ENCODE measurements around the gene VGF. TPM values are rescaled to one million over a fixed set of nuclear protein-coding genes. Genes with fewer than 3 reads are reported as not detected.
"Not testable (repeated sequence)": the region's sequence is repeated elsewhere in the genome, so short reads cannot be mapped to it uniquely, and the experiment has no call there.

VGF gene
- total and polyA plus RNA-seq, 4 experiments from 2014 or later = not detected

DNA sequence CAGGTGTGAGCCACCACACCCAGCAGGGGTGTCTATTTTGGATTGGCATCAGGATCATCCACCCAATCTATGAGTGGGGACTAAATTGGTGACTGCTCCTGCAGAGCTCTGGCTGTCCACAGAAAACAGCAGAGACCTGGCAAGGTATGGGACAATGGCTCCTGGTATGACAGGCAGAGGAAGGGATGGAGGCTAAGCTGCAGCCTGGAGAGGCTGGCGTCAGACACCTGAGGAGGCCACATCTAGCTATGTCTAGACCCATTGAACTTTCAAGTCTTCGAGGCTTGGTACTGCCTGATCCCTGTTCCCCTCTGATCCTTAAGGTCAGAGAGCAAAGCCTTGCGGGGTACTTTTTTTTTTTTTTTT is 41.7 kb downstream of the VGF start:
- Mint-ChIP-seq H3K4me3 (no peak overlapping the region), H3K27me3 (peaks cover 52 to 59% of the 10 kb centered on the region in 2 donors), H3K4me1 (peaks cover 17 to 48% (median 29%) of the 10 kb centered on the region in 4 donors), H3K36me3 (no peaks in the 10 kb centered on the region), H3K9me3 (peaks cover 0 to 2% (median 0%) of the 10 kb centered on the region in 8 donors), H3K27ac (no peak overlapping the region)
- Histone ChIP-seq H3K36me3 (ENCODE audit: insufficient read depth, low read length) (no peaks in the 10 kb centered on the region), H3K27me3 (ENCODE audit: insufficient read depth, low read length) (peaks cover 4% of the 10 kb centered on the region), H3K4me3 (ENCODE audit: low read length in 2 of 2) (no peak overlapping the region), H3K9me3 (ENCODE audit: control insufficient read depth in 1 of 2, low read length in 2 of 2) (no peaks in the 10 kb centered on the region), H3K4me1 (ENCODE audit: insufficient read depth, low read length) (peaks cover 22% of the 10 kb centered on the region), H3K27ac (ENCODE audit: low read depth, low read length) (no peak overlapping the region)
- POLR2A ChIA-PET (ENCODE audit: partially characterized antibody) = no interaction called here
- CTCF ChIA-PET (ENCODE audit: partially characterized antibody) = interaction anchor here (1.3 to 9.1 kb wide), 3 partner anchors 19 to 159 kb away, joined by 3 to 69 read pairs (median 4); no protein-coding TSS in a partner anchor
- DNase-seq = no peak
- intact Hi-C loops (cut with micrococcal nuclease) = no loop called here

GRCh38 chr7:101122933-101123702 is 42.3 kb downstream of the VGF start:
- Histone ChIP-seq H3K27me3 (ENCODE audit: insufficient read depth, low read length) (peaks cover 4% of the 10 kb centered on the region), H3K9me3 (ENCODE audit: control insufficient read depth in 1 of 2, low read length in 2 of 2) (no peaks in the 10 kb centered on the region), H3K4me1 (ENCODE audit: insufficient read depth, low read length) (peaks cover 22% of the 10 kb centered on the region), H3K36me3 (ENCODE audit: insufficient read depth, low read length) (no peaks in the 10 kb centered on the region), H3K4me3 (ENCODE audit: low read length in 2 of 2) (no peak overlapping the region), H3K27ac (ENCODE audit: low read depth, low read length) (no peak overlapping the region)
- DNase-seq = no peak
- H3K27ac Mint-ChIP-seq = peak overlapping the region in 1 of 7 donors; percentile 34
- POLR2A ChIA-PET (ENCODE audit: partially characterized antibody) = no interaction called here
- CTCF ChIA-PET (ENCODE audit: partially characterized antibody) = interaction anchor here (1.3 to 9.1 kb wide), 3 partner anchors 20 to 159 kb away, joined by 3 to 69 read pairs (median 4); no protein-coding TSS in a partner anchor
- no peaks in the 10 kb centered on the region for H3K36me3 Mint-ChIP-seq
- peaks cover 51 to 61% of the 10 kb centered on the region in 2 donors for H3K27me3 Mint-ChIP-seq
- H3K4me3 Mint-ChIP-seq = no peak overlapping the region
- peaks cover 0 to 2% (median 0%) of the 10 kb centered on the region in 8 donors for H3K9me3 Mint-ChIP-seq
- intact Hi-C loops (cut with micrococcal nuclease) = no loop called here
- H3K4me1 Mint-ChIP-seq = peaks cover 17 to 48% (median 29%) of the 10 kb centered on the region in 4 donors

GRCh38 chr7:101121991-101122932 is 43.1 kb downstream of the VGF start:
- CTCF ChIA-PET (ENCODE audit: partially characterized antibody) = interaction anchor here (9.1 kb wide), 1 partner anchor 21 kb away, joined by 69 read pairs; no protein-coding TSS in a partner anchor

GRCh38 chr7:101121631-101121990 is 43.8 kb downstream of the VGF start:
- POLR2A ChIA-PET (ENCODE audit: partially characterized antibody); intact Hi-C loops (cut with micrococcal nuclease); CTCF ChIA-PET (ENCODE audit: partially characterized antibody): not testable (repeated sequence)

More at GRCh38 chr7:101121991-101122932, 43.1 kb downstream of the VGF start:
- Histone ChIP-seq H3K9me3 (ENCODE audit: control insufficient read depth in 1 of 2, low read length in 2 of 2) (no peaks in the 10 kb centered on the region), H3K36me3 (ENCODE audit: insufficient read depth, low read length) (no peaks in the 10 kb centered on the region), H3K4me3 (ENCODE audit: low read length in 2 of 2) (no peak overlapping the region), H3K4me1 (ENCODE audit: insufficient read depth, low read length) (peaks cover 21% of the 10 kb centered on the region), H3K27me3 (ENCODE audit: insufficient read depth, low read length) (peaks cover 4% of the 10 kb centered on the region), H3K27ac (ENCODE audit: low read depth, low read length) (no peak overlapping the region)
- Mint-ChIP-seq H3K4me3 (peak overlapping the region in 5 of 8 donors; percentile 15 to 49 (median 31)), H3K36me3 (no peaks in the 10 kb centered on the region), H3K27ac (no peak overlapping the region), H3K9me3 (no peaks in the 10 kb centered on the region), H3K27me3 (peaks cover 47 to 64% of the 10 kb centered on the region in 2 donors), H3K4me1 (peaks cover 16 to 44% (median 27%) of the 10 kb centered on the region in 4 donors)
- POLR2A ChIA-PET (ENCODE audit: partially characterized antibody) = no interaction called here
- no peak for DNase-seq
- intact Hi-C loops (cut with micrococcal nuclease) = no loop called here

DNA sequence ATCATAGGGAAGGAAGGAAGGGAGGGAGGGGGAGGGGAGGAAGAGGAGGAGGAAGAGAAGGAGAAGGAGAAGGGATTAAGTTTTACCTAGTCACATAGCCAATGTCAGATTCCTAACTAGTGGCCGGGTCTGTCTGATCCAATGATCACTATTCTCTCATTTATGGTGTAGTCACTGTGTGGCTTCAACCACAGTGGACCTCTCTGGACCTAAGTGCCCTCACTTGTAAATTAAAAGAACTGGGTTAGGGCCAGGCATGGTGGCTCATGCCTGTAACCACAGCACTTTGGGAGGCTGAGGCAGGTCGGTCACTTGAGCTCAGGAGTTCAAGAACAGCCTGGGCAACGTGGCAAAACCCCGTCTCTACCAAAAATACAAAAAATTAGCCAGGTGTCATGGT is 45.1 kb downstream of the VGF start:
- ChIA-PET POLR2A (ENCODE audit: partially characterized antibody) (no interaction called here), CTCF (ENCODE audit: partially characterized antibody) (no interaction called here)
- Mint-ChIP-seq H3K4me3 (no peak overlapping the region), H3K36me3 (no peaks in the 10 kb centered on the region), H3K4me1 (peaks cover 4 to 24% (median 12%) of the 10 kb centered on the region in 4 donors), H3K9me3 (no peaks in the 10 kb centered on the region), H3K27ac (no peak overlapping the region), H3K27me3 (peaks cover 40 to 52% of the 10 kb centered on the region in 2 donors)
- H3K9me3 ChIP-seq (ENCODE audit: control insufficient read depth in 1 of 2, low read length in 2 of 2) = no peaks in the 10 kb centered on the region
- H3K4me3 ChIP-seq (ENCODE audit: low read length in 2 of 2) = no peak overlapping the region
- peaks cover 4% of the 10 kb centered on the region for H3K27me3 ChIP-seq (ENCODE audit: insufficient read depth, low read length)
- H3K4me1 ChIP-seq (ENCODE audit: insufficient read depth, low read length) = peaks cover 6% of the 10 kb centered on the region
- H3K36me3 ChIP-seq (ENCODE audit: insufficient read depth, low read length) = no peaks in the 10 kb centered on the region
- H3K27ac ChIP-seq (ENCODE audit: low read depth, low read length) = no peak overlapping the region
- DNase-seq = no peak
- intact Hi-C loops (cut with micrococcal nuclease) = no loop called here

More at GRCh38 chr7:101121631-101121990, 43.8 kb downstream of the VGF start:
- not testable (repeated sequence) for H3K27ac ChIP-seq (ENCODE audit: low read depth, low read length); H3K4me3 ChIP-seq (ENCODE audit: low read length in 2 of 2); H3K9me3 Mint-ChIP-seq; H3K36me3 ChIP-seq (ENCODE audit: insufficient read depth, low read length); H3K9me3 ChIP-seq (ENCODE audit: control insufficient read depth in 1 of 2, low read length in 2 of 2); H3K27ac Mint-ChIP-seq; DNase-seq; H3K36me3 Mint-ChIP-seq; H3K27me3 ChIP-seq (ENCODE audit: insufficient read depth, low read length)
- H3K27me3 Mint-ChIP-seq = peaks cover 45 to 59% of the 10 kb centered on the region in 2 donors
- H3K4me1 Mint-ChIP-seq = peaks cover 9 to 37% (median 21%) of the 10 kb centered on the region in 4 donors
- H3K4me3 Mint-ChIP-seq = peak overlapping the region in 2 of 8 donors; percentile 32 to 49
- peaks cover 14% of the 10 kb centered on the region for H3K4me1 ChIP-seq (ENCODE audit: insufficient read depth, low read length)

- Histone ChIP-seq H3K27ac (ENCODE audit: low read depth, low read length) (no peak overlapping the region), H3K36me3 (ENCODE audit: insufficient read depth, low read length) (no peaks in the 10 kb centered on the region), H3K9me3 (ENCODE audit: control insufficient read depth in 1 of 2, low read length in 2 of 2) (no peaks in the 10 kb centered on the region), H3K4me1 (ENCODE audit: insufficient read depth, low read length) (peaks cover 5% of the 10 kb centered on the region), H3K4me3 (ENCODE audit: low read length in 2 of 2) (no peak overlapping the region), H3K27me3 (ENCODE audit: insufficient read depth, low read length) (peaks cover 4% of the 10 kb centered on the region)
- ChIA-PET POLR2A (ENCODE audit: partially characterized antibody) (no interaction called here), CTCF (ENCODE audit: partially characterized antibody) (no interaction called here)
- intact Hi-C loops (cut with micrococcal nuclease) = no loop called here
- DNase-seq = no peak
- no peaks in the 10 kb centered on the region for H3K9me3 Mint-ChIP-seq
- H3K27ac Mint-ChIP-seq = no peak overlapping the region
- H3K4me3 Mint-ChIP-seq = no peak overlapping the region
- no peaks in the 10 kb centered on the region for H3K36me3 Mint-ChIP-seq
- peaks cover 4 to 20% (median 10%) of the 10 kb centered on the region in 4 donors for H3K4me1 Mint-ChIP-seq
- peaks cover 39 to 49% of the 10 kb centered on the region in 2 donors for H3K27me3 Mint-ChIP-seq
These were observed 45.5 kb downstream of the VGF start for GRCh38 chr7:101119876-101120275.

- intact Hi-C loops (cut with micrococcal nuclease) = no loop called here
- CTCF ChIA-PET (ENCODE audit: partially characterized antibody) = no interaction called here
- Mint-ChIP-seq H3K4me3 (no peak overlapping the region), H3K36me3 (no peaks in the 10 kb centered on the region), H3K27me3 (peaks cover 34 to 44% of the 10 kb centered on the region in 2 donors), H3K4me1 (peaks cover 2 to 14% (median 6%) of the 10 kb centered on the region in 4 donors), H3K9me3 (no peaks in the 10 kb centered on the region), H3K27ac (no peak overlapping the region)
- POLR2A ChIA-PET (ENCODE audit: partially characterized antibody) = no interaction called here
- H3K9me3 ChIP-seq (ENCODE audit: control insufficient read depth in 1 of 2, low read length in 2 of 2) = no peaks in the 10 kb centered on the region
- H3K27me3 ChIP-seq (ENCODE audit: insufficient read depth, low read length) = peaks cover 4% of the 10 kb centered on the region
- H3K4me3 ChIP-seq (ENCODE audit: low read length in 2 of 2) = no peak overlapping the region
- no peak overlapping the region for H3K27ac ChIP-seq (ENCODE audit: low read depth, low read length)
- DNase-seq = no peak
- no peaks in the 10 kb centered on the region for H3K4me1 ChIP-seq (ENCODE audit: insufficient read depth, low read length)
- H3K36me3 ChIP-seq (ENCODE audit: insufficient read depth, low read length) = no peaks in the 10 kb centered on the region
These were observed 46.5 kb downstream of the VGF start for GRCh38 chr7:101118856-101119255.

Measured in CD4-positive, alpha-beta memory T cell (primary cell).